ENCODE measurements around the gene STK32B.

Gene STK32B

GRCh38 chr4:5399124-5399523 lies 347.8 kb downstream of the STK32B start:
- DNase-seq (ENCODE audit: extremely low spot score), result no peak
- CTCF ChIA-PET, result interaction anchor here (2.3 kb wide), 1 partner anchor 14 kb away, joined by 10 read pairs; no protein-coding TSS in a partner anchor
- TF ChIP-seq CTCF (IDR thresholded peaks at IDR 0.05; ENCODE audit: control extremely low read depth, extremely low read depth, low read depth, missing control alignments), result no peak
- POLR2A ChIA-PET, result no interaction called here

GRCh38 chr4:5399790-5400421 lies 348.6 kb downstream of the STK32B start:
- CTCF ChIA-PET, result interaction anchor here (1.3 to 2.3 kb wide), 3 partner anchors 9 to 13 kb away, joined by 4 to 10 read pairs (median 6); no protein-coding TSS in a partner anchor
- DNase-seq (ENCODE audit: extremely low spot score), result peak; percentile 32
- peak; percentile 26 for TF ChIP-seq CTCF (IDR thresholded peaks at IDR 0.05; ENCODE audit: control extremely low read depth, extremely low read depth, low read depth, missing control alignments)
- POLR2A ChIA-PET, result no interaction called here

- ChIA-PET POLR2A (no interaction called here), CTCF (no interaction called here)
- no peak for TF ChIP-seq CTCF (IDR thresholded peaks at IDR 0.05; ENCODE audit: control extremely low read depth, extremely low read depth, low read depth, missing control alignments)
- no peak for DNase-seq (ENCODE audit: extremely low spot score)
Measured at GRCh38 chr4:5403746-5404497, 352.6 kb downstream of the STK32B start.

- TF ChIP-seq CTCF (IDR thresholded peaks at IDR 0.05; ENCODE audit: control extremely low read depth, extremely low read depth, low read depth, missing control alignments), result no peak
- POLR2A ChIA-PET, result no interaction called here
- CTCF ChIA-PET, result interaction anchor here (1.2 kb wide), 1 partner anchor 12 kb away, joined by 3 read pairs; no protein-coding TSS in a partner anchor
- DNase-seq (ENCODE audit: extremely low spot score), result no peak
Measured at GRCh38 chr4:5409237-5409636, 358.0 kb downstream of the STK32B start.

GRCh38 chr4:5409972-5410618 lies 358.8 kb downstream of the STK32B start:
- no peak for DNase-seq (ENCODE audit: extremely low spot score)
- CTCF ChIA-PET, result interaction anchor here (1.2 kb wide), 1 partner anchor 12 kb away, joined by 3 read pairs; no protein-coding TSS in a partner anchor
- POLR2A ChIA-PET, result no interaction called here
- TF ChIP-seq CTCF (IDR thresholded peaks at IDR 0.05; ENCODE audit: control extremely low read depth, extremely low read depth, low read depth, missing control alignments), result no peak

GRCh38 chr4:5412296-5412695 lies 361.0 kb downstream of the STK32B start:
- CTCF ChIA-PET, result interaction anchor here (3.2 kb wide), 1 partner anchor 13 kb away, joined by 10 read pairs; no protein-coding TSS in a partner anchor
- TF ChIP-seq CTCF (IDR thresholded peaks at IDR 0.05; ENCODE audit: control extremely low read depth, extremely low read depth, low read depth, missing control alignments), result no peak
- POLR2A ChIA-PET, result no interaction called here
- no peak for DNase-seq (ENCODE audit: extremely low spot score)

Measured in GM10248 (cell line).